OCI-LY7 (cell line): ENCODE measurements around the gene FLOT2.

Source experiments
- CTCF ChIP-seq: fragments of 200-600 bp; sonication (generic); conservative IDR thresholded peaks from 2 replicates; pipeline ENCODE4 v1.5.1; 2014; ENCODE audit warnings: mild to moderate bottlenecking, antibody characterized with exemption, low read length, moderate library complexity, mixed read lengths
- EZH2phosphoT487 ChIP-seq: fragments of 200-600 bp; sonication (generic); IDR thresholded peaks from 2 replicates; pipeline ENCODE4 v1.6.1; 2018; ENCODE audit warnings: low read depth, borderline replicate concordance, mild to moderate bottlenecking, mixed run types, antibody characterized with exemption, low read length, moderate library complexity, mixed read lengths

- TF ChIP-seq CTCF (no peak), EZH2phosphoT487 (no peak)
Observed at GRCh38 chr17:28885363-28885762, 12.2 kb downstream of the FLOT2 start.
